DOHH2 (cell line): ENCODE results near the gene CCDC171.

Source experiments
- CTCF ChIP-seq: fragments of 200-600 bp; sonication (generic); IDR thresholded peaks from one replicate; pipeline ENCODE4 v1.5.1; 2014; ENCODE audit warnings: antibody characterized with exemption, mild to moderate bottlenecking, low read depth, low read length; ENCODE audit not compliant: poor library complexity, severe bottlenecking
- EZH2phosphoT487 ChIP-seq: fragments of 200-600 bp; sonication (generic); IDR thresholded peaks from 2 replicates; pipeline ENCODE4 v1.6.1; 2017; ENCODE audit warnings: borderline replicate concordance, mild to moderate bottlenecking, antibody characterized with exemption, low read length, moderate library complexity, mixed read lengths

GRCh38 chr9:16023446-16023845 lies 470.6 kb downstream of the CCDC171 start:
- TF ChIP-seq EZH2phosphoT487, result no peak
- TF ChIP-seq CTCF, result no peak
